ENCODE measurements around the gene SLC24A3.

DNA sequence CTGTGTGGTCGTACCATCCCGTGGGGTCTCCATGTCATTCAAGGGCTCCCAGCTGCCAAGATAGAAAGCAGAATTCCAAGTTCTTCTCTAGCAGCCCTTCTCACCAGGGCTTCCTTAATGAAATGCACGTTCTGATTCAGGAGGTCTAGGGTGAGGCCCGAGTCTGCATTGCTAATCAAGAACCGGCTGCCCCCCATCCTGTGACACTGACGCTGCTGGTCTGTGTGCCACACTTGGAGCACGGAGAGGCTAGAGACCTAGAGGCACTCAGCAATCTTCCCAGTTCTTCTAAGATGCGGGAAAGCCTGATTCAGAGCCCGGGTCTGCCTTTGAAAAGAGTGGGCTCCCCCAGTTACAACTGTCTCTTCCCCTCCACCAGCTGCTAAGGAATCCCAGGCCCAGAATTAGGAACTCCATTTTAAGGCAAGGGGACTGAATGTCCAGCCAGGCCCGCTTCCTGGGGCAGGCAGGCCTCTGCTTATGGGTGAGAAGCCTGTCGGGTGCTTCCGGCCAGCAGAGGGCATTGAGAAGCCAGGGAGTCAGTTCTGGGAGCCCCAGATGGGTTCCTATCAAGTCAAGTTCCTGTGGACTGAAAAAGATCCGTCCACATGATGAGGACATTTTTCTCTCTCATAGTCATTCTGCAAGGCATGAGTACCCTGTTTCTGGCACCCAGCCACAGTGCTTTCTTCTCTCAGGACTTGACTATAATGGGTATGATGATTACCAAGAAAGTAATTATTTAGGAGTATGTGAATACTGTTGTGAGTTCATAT, 475.8 kb downstream of the SLC24A3 start:
- TF ChIP-seq FOXA1 (IDR thresholded peaks at IDR 0.05) (no peak), BHLHE40 (IDR thresholded peaks at IDR 0.05; ENCODE audit: borderline replicate concordance) (no peak), ELF4 (IDR thresholded peaks at IDR 0.05) (no peak), NFRKB (IDR thresholded peaks at IDR 0.05) (no peak), ZNF384 (IDR thresholded peaks at IDR 0.05) (no peak), FOXK2 (IDR thresholded peaks at IDR 0.05) (no peak), SP1 (IDR thresholded peaks at IDR 0.05) (no peak), FOXM1 (IDR thresholded peaks at IDR 0.05; ENCODE audit: borderline replicate concordance) (no peak)
- TF ChIP-seq, protein P1, sequence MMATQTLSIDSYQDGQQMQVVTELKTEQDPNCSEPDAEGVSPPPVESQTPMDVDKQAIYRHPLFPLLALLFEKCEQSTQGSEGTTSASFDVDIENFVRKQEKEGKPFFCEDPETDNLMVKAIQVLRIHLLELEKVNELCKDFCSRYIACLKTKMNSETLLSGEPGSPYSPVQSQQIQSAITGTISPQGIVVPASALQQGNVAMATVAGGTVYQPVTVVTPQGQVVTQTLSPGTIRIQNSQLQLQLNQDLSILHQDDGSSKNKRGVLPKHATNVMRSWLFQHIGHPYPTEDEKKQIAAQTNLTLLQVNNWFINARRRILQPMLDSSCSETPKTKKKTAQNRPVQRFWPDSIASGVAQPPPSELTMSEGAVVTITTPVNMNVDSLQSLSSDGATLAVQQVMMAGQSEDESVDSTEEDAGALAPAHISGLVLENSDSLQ (IDR thresholded peaks at IDR 0.05), result no peak
